Erythroblast (primary cell): ENCODE data around the gene E2F8.

ENCODE experiments used
- GATA1 ChIP-seq: IDR thresholded peaks from 2 replicates; pipeline ENCODE4 v1.6.1; 2011; ENCODE audit warnings: low read depth, mild to moderate bottlenecking, control low read depth, low read length, moderate library complexity
- POLR2A ChIP-seq: IDR thresholded peaks from 2 replicates; pipeline ENCODE4 v1.6.1; 2011; ENCODE audit warnings: mild to moderate bottlenecking, low read length

- TF ChIP-seq POLR2A (no peak), GATA1 (no peak)
These were observed 4.6 kb upstream of the E2F8 start for GRCh38 chr11:19245351-19245750.
